HepG2 (cell line): ENCODE measurements around the gene PLD1. TPM values are rescaled to one million over a fixed set of nuclear protein-coding genes. Genes with fewer than 3 reads are reported as not detected.

ENCODE experiments used
- HMGXB3 ChIP-seq: sonication (generic); formaldehyde crosslinking; IDR thresholded peaks from 2 replicates; pipeline ENCODE4 v1.4.0; 2020; ENCODE audit warnings: missing genetic modification reagents, borderline replicate concordance
- JUNB ChIP-seq: sonication (generic); formaldehyde crosslinking; IDR thresholded peaks from 2 replicates; pipeline ENCODE4 v1.8.0; 2022; ENCODE audit warnings: missing genetic modification reagents, mild to moderate bottlenecking, borderline replicate concordance
- RBM22 ChIP-seq: fragments of 200-400 bp; formaldehyde crosslinking; optimal IDR thresholded peaks from 2 replicates; pipeline ENCODE3; 2017; ENCODE audit warnings: mild to moderate bottlenecking, low read length, moderate library complexity
- RNF219 ChIP-seq: sonication (generic); formaldehyde crosslinking; IDR thresholded peaks from 2 replicates; pipeline ENCODE4 v1.5.0; 2020; ENCODE audit warnings: mild to moderate bottlenecking, missing genetic modification reagents
- SOX5 ChIP-seq: IDR thresholded peaks from 2 replicates; pipeline ENCODE4 v1.6.1; 2016; ENCODE audit warnings: borderline replicate concordance
- SP5 ChIP-seq: IDR thresholded peaks from 2 replicates; pipeline ENCODE4 v1.6.1; 2016; ENCODE audit warnings: low read depth, borderline replicate concordance
- ZNF362 ChIP-seq: sonication (generic); formaldehyde crosslinking; IDR thresholded peaks from 2 replicates; pipeline ENCODE4 v1.4.0; 2020; ENCODE audit warnings: missing genetic modification reagents, mild to moderate bottlenecking, borderline replicate concordance
- ZNF646 ChIP-seq: sonication (generic); formaldehyde crosslinking; IDR thresholded peaks from 2 replicates; pipeline ENCODE4 v1.9.0; 2021; ENCODE audit warnings: mild to moderate bottlenecking, missing genetic modification reagents
- ZNF7 ChIP-seq: IDR thresholded peaks from 2 replicates; pipeline ENCODE4 v1.6.1; 2016; ENCODE audit warnings: missing biosample characterization, missing genetic modification reagents
- ZNF709 ChIP-seq: sonication (generic); formaldehyde crosslinking; IDR thresholded peaks from 2 replicates; pipeline ENCODE4 v1.5.0; 2020; ENCODE audit warnings: mild to moderate bottlenecking, missing genetic modification reagents
- ZNF891 ChIP-seq: sonication (generic); formaldehyde crosslinking; IDR thresholded peaks from 2 replicates; pipeline ENCODE4 v1.5.0; 2020; ENCODE audit warnings: mild to moderate bottlenecking, missing genetic modification reagents
- polyA plus RNA-seq, 8 experiments: library from polyadenylated mRNA; depleted of rRNA in 3 of 8; stranded (reverse) in 7 of 8; unstranded in 1 of 8; fragments of >200 nt; fragmentation: Illumina TruSeq in 4 of 8; extraction: Trizol in 4 of 8; gene quantifications; 2 replicates each; pipeline versions ENCODE4 v1.2.1 to v1.2.3, GENCODE V29; 2011 to 2016; ENCODE audit warnings: low read depth in 4 of 8, missing spikeins in 1 of 8, mixed read lengths in 1 of 8; ENCODE audit not compliant: insufficient read depth in 1 of 8
- total RNA-seq, 5 experiments: library from RNA; depleted of rRNA; stranded (reverse); fragments of >200 nt; fragmentation: Illumina TruSeq; extraction: Trizol; gene quantifications; 2 replicates each; pipeline ENCODE4 v1.2.3, GENCODE V29; 2016; ENCODE audit warnings: low read depth in 1 of 5
- TF ChIP-seq, protein P1 (sequence below): sonication (generic); formaldehyde crosslinking; IDR thresholded peaks from 2 replicates; pipeline ENCODE4 v1.4.0; 2020; ENCODE audit warnings: missing genetic modification reagents

PLD1 gene
- total and polyA plus RNA-seq, 2 of the 13 experiments (the other 11 are each of a cell fraction or from before 2014, with no cell fraction given): 27.1 to 59.4 TPM

DNA sequence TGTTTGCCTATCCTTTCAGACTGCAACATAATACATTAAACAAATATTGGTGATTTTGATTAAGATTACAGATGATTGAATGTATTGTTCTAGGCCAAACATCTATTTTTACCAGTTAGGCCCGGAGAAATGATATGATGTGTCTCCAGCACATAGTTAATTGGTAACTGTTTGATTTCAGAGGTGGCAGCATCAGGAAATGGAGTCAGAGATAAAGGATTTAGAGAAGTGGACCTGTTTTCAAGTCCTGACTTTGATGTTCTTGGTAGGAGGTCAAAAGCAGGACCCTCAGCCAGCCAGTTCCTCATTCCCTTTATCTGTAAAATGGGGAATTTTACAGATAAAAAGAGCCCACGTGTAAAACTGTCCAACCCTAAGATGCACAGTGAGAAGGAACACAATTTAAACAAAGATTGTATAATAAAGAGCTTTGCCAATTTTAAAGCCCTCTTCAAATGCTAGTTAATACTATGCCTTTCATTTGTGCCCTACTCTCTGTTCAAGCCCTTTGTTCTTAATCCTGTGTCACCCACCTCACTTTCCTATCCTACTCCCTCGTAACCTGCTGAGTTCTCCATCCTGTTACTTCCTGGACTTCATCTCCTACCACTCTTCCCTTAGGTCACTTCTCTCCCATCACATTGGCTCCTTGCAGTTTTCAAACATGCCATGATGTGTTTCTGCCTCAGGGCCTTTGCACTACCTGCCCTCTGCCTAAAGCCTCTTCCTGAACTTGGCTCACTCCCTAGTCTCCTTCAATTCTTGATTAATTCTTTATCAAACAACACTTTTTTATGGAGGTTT, 35.4 kb upstream of the PLD1 start (continued):
- TF ChIP-seq HMGXB3 (no peak), SOX5 (CRISPR knock-in tag) (peak; percentile 77; the same call in 1 of the 2 replicates), JUNB (CRISPR knock-in tag) (no peak), RNF219 (CRISPR knock-in tag) (no peak), ZNF709 (CRISPR knock-in tag) (no peak), RBM22 (no peak), ZNF646 (CRISPR knock-in tag) (no peak), ZNF362 (peak; percentile 20; the same call in 1 of the 2 replicates), ZNF7 (no peak), ZNF891 (no peak), SP5 (CRISPR knock-in tag) (peak; percentile 55; the same call in 1 of the 2 replicates)
- TF ChIP-seq, protein P1, sequence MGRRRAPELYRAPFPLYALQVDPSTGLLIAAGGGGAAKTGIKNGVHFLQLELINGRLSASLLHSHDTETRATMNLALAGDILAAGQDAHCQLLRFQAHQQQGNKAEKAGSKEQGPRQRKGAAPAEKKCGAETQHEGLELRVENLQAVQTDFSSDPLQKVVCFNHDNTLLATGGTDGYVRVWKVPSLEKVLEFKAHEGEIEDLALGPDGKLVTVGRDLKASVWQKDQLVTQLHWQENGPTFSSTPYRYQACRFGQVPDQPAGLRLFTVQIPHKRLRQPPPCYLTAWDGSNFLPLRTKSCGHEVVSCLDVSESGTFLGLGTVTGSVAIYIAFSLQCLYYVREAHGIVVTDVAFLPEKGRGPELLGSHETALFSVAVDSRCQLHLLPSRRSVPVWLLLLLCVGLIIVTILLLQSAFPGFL (CRISPR knock-in tag): no peak
